ENCODE results near the gene TBC1D19. TPM values are rescaled to one million over a fixed set of nuclear protein-coding genes. Genes with fewer than 3 reads are reported as not detected.
A peak's percentile ranks its signal among the peaks of the same experiment; 100 is the strongest.
"Not testable (repeated sequence)": the region's sequence is repeated elsewhere in the genome, so short reads cannot be mapped to it uniquely, and the experiment has no call there.

Gene TBC1D19
- total RNA-seq, 2 experiments from 2014 or later = 3.8 to 4.1 TPM

- H3K27me3 Mint-ChIP-seq (ENCODE audit: low read depth) = peaks cover 12% of the 10 kb centered on the region
- H3K4me1 Mint-ChIP-seq (ENCODE audit: low read depth) = peaks cover 2% of the 10 kb centered on the region
- CTCF ChIA-PET = no interaction called here
- no peaks in the 10 kb centered on the region for H3K9me3 Mint-ChIP-seq
- no peaks in the 10 kb centered on the region for H3K36me3 Mint-ChIP-seq (ENCODE audit: low read depth)
- no peak for DNase-seq
- H3K27ac Mint-ChIP-seq = no peak overlapping the region
- H3K4me3 Mint-ChIP-seq = no peak overlapping the region
- intact Hi-C loops (cut with micrococcal nuclease) = no loop called here
Measured at GRCh38 chr4:26577066-26577465, 6.8 kb upstream of the TBC1D19 start.

- no peaks in the 10 kb centered on the region for H3K36me3 Mint-ChIP-seq (ENCODE audit: low read depth)
- H3K4me3 Mint-ChIP-seq = no peak overlapping the region
- peaks cover 12% of the 10 kb centered on the region for H3K27me3 Mint-ChIP-seq (ENCODE audit: low read depth)
- intact Hi-C loops (cut with micrococcal nuclease) = no loop called here
- H3K4me1 Mint-ChIP-seq (ENCODE audit: low read depth) = peaks cover 17% of the 10 kb centered on the region
- DNase-seq = no peak
- CTCF ChIA-PET = interaction anchor here (0.7 kb wide), 1 partner anchor 169 kb away, joined by 3 read pairs; no protein-coding TSS in a partner anchor
- no peak overlapping the region for H3K27ac Mint-ChIP-seq
- H3K9me3 Mint-ChIP-seq = no peaks in the 10 kb centered on the region
Measured at GRCh38 chr4:26579169-26579568, 4.7 kb upstream of the TBC1D19 start.

DNA sequence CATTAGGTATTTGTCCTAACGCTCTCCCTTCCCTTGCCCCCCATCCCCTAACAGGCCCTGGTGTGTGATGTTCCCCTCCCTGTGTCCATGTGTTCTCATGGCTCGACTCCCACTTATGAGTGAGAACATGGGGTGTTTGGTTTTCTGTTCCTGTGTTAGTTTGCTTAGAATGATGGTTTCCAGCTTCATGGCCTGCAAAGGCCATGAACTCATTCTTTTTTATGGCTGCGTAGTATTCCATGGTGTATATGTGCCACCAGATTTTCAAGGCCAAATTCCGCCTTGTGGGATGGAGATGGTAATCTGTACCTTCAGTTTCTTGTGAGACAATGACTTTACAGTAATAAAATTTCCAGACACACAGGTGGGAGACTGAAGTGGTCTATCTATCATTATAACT, 2.5 kb upstream of the TBC1D19 start:
- peaks cover 32% of the 10 kb centered on the region for H3K4me1 Mint-ChIP-seq (ENCODE audit: low read depth)
- intact Hi-C loops (cut with micrococcal nuclease) = loop anchor here (5.0 to 10.0 kb wide), 3 partner anchors 421 to 644 kb away; no protein-coding TSS in a partner anchor
- H3K9me3 Mint-ChIP-seq; CTCF ChIA-PET; H3K36me3 Mint-ChIP-seq (ENCODE audit: low read depth); H3K27me3 Mint-ChIP-seq (ENCODE audit: low read depth); H3K4me3 Mint-ChIP-seq; H3K27ac Mint-ChIP-seq; DNase-seq: not testable (repeated sequence)

GRCh38 chr4:26583538-26583864, 383 bp upstream of the TBC1D19 start:
- Mint-ChIP-seq H3K9me3 (no peaks in the 10 kb centered on the region), H3K27ac (peak overlapping the region; percentile 92), H3K4me3 (peak overlapping the region; percentile 93), H3K4me1 (ENCODE audit: low read depth) (peaks cover 32% of the 10 kb centered on the region), H3K27me3 (ENCODE audit: low read depth) (no peaks in the 10 kb centered on the region), H3K36me3 (ENCODE audit: low read depth) (peaks cover 2% of the 10 kb centered on the region)
- CTCF ChIA-PET = no interaction called here
- DNase-seq = no peak
- intact Hi-C loops (cut with micrococcal nuclease) = loop anchor here (1.0 to 10.0 kb wide), 6 partner anchors 265 to 721 kb away; partner anchors contain the start of gene SEL1L3

GRCh38 chr4:26584725-26585124, 841 bp downstream of the TBC1D19 start:
- H3K36me3 Mint-ChIP-seq (ENCODE audit: low read depth) = peaks cover 2% of the 10 kb centered on the region
- intact Hi-C loops (cut with micrococcal nuclease) = loop anchor here (1.0 to 10.0 kb wide), 7 partner anchors 18 to 670 kb away; partner anchors contain the start of genes SMIM20 and STIM2
- no peaks in the 10 kb centered on the region for H3K9me3 Mint-ChIP-seq
- H3K27me3 Mint-ChIP-seq (ENCODE audit: low read depth) = no peaks in the 10 kb centered on the region
- H3K4me3 Mint-ChIP-seq = peak overlapping the region; percentile 93
- CTCF ChIA-PET = interaction anchor here (0.7 to 1.0 kb wide), 2 partner anchors 42 to 597 kb away, joined by 3 read pairs; no protein-coding TSS in a partner anchor
- DNase-seq = no peak
- H3K4me1 Mint-ChIP-seq (ENCODE audit: low read depth) = peaks cover 32% of the 10 kb centered on the region
- H3K27ac Mint-ChIP-seq = peak overlapping the region; percentile 92

DNA sequence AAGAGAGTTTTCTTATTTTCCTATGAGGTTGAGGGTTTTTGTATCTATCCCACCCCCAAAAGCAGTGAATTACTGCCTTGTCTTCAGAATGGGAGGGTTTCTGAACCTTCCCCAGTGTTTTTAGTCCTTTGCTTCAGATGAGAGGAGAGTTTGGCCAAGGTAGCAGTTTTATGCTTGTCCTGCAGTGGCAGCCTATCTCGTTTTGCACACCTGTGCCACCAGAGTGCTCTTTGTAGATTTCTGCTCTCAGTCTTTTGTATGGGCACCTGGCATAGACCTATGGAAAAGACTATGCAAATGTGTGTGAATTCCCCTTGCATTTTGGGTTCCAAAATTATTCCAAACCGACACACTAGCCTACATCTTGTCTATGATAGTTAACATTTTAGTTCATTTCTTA, 5.8 kb downstream of the TBC1D19 start:
- peaks cover 2% of the 10 kb centered on the region for H3K36me3 Mint-ChIP-seq (ENCODE audit: low read depth)
- peaks cover 1% of the 10 kb centered on the region for H3K9me3 Mint-ChIP-seq
- CTCF ChIA-PET = no interaction called here
- no peak for DNase-seq
- H3K4me1 Mint-ChIP-seq (ENCODE audit: low read depth) = peaks cover 14% of the 10 kb centered on the region
- H3K4me3 Mint-ChIP-seq = no peak overlapping the region
- no peaks in the 10 kb centered on the region for H3K27me3 Mint-ChIP-seq (ENCODE audit: low read depth)
- intact Hi-C loops (cut with micrococcal nuclease) = loop anchor here (10.0 kb wide), 1 partner anchor 515 kb away; no protein-coding TSS in a partner anchor
- no peak overlapping the region for H3K27ac Mint-ChIP-seq

DNA sequence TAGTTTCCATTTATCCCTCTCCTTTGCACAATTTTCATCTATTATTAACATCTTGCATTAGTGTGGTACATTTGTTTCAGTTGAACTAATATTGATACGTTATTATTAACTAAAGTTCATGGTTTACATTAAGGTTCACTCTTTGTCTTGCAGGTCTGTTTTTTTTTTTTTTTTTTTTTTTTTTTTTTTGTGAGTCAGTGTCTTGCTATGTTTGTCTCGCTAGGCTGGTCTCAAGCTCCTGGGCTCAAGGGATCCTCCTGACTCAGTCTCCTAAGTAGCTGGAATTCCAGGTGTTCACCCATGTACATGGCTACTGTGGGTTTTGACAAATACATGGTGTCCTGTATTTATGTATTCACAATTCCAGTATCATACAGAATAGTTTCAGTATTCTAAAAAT, 6.8 kb downstream of the TBC1D19 start:
- Mint-ChIP-seq H3K27me3 (ENCODE audit: low read depth) (no peaks in the 10 kb centered on the region), H3K4me3 (no peak overlapping the region), H3K27ac (no peak overlapping the region), H3K4me1 (ENCODE audit: low read depth) (peaks cover 11% of the 10 kb centered on the region), H3K9me3 (peaks cover 1% of the 10 kb centered on the region), H3K36me3 (ENCODE audit: low read depth) (peaks cover 2% of the 10 kb centered on the region)
- intact Hi-C loops (cut with micrococcal nuclease) = no loop called here
- no peak for DNase-seq
- CTCF ChIA-PET = interaction anchor here (1.0 kb wide), 1 partner anchor 131 kb away, joined by 3 read pairs; no protein-coding TSS in a partner anchor

GRCh38 chr4:26593557-26593956, 9.7 kb downstream of the TBC1D19 start:
- H3K4me1 Mint-ChIP-seq (ENCODE audit: low read depth); CTCF ChIA-PET; H3K4me3 Mint-ChIP-seq; H3K27ac Mint-ChIP-seq; intact Hi-C loops (cut with micrococcal nuclease); H3K9me3 Mint-ChIP-seq; H3K36me3 Mint-ChIP-seq (ENCODE audit: low read depth); H3K27me3 Mint-ChIP-seq (ENCODE audit: low read depth); DNase-seq: not testable (repeated sequence)

GRCh38 chr4:26594371-26594770, 10.5 kb downstream of the TBC1D19 start:
- Mint-ChIP-seq H3K36me3 (ENCODE audit: low read depth) (peaks cover 3% of the 10 kb centered on the region), H3K27me3 (ENCODE audit: low read depth) (no peaks in the 10 kb centered on the region), H3K9me3 (peaks cover 1% of the 10 kb centered on the region), H3K4me1 (ENCODE audit: low read depth) (peaks cover 6% of the 10 kb centered on the region), H3K27ac (no peak overlapping the region), H3K4me3 (no peak overlapping the region)
- CTCF ChIA-PET = no interaction called here
- intact Hi-C loops (cut with micrococcal nuclease) = no loop called here
- DNase-seq = no peak

DNA sequence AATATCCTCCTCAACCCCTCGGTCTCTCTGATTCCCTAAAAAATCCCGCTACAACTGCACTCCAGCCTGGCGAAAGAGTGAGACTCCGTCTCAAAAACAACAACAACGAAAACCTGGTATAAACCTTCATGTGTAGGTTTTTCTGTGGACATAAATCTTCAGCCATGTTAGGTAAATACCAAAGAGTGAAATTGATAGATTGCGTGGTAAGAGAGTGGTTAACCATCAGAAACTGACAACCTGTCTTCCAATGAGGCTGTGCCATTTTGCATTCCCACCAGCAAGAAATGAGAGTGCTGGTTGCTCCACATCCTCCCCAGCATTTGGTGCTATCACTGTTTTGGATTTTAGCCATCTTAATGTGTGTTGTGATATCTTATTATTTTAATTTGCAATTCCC, 10.9 kb downstream of the TBC1D19 start:
- CTCF ChIA-PET = no interaction called here
- intact Hi-C loops (cut with micrococcal nuclease) = no loop called here
- H3K36me3 Mint-ChIP-seq (ENCODE audit: low read depth) = peaks cover 3% of the 10 kb centered on the region
- no peak overlapping the region for H3K27ac Mint-ChIP-seq
- H3K4me1 Mint-ChIP-seq (ENCODE audit: low read depth) = peaks cover 6% of the 10 kb centered on the region
- no peak for DNase-seq
- no peak overlapping the region for H3K4me3 Mint-ChIP-seq
- no peaks in the 10 kb centered on the region for H3K27me3 Mint-ChIP-seq (ENCODE audit: low read depth)
- peaks cover 1% of the 10 kb centered on the region for H3K9me3 Mint-ChIP-seq

DNA sequence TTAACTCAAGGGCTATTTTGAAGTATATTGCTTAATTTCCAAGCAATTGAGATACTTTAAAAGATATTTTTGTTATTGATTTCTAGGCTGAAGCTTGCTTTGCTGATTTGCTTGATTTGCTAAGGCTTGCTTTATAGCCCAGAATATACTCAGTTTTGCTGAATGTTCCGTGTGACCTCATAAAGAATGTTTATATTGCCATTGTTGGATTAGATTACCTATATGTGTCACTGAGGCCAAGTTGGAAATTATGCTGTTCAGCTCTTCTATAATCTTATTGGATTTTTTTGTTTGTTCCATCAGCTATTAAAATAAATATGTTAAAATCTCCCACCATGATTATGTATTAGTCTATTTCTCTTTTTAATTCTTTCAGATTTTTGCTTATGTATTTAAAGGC, 13.0 kb downstream of the TBC1D19 start:
- CTCF ChIA-PET = interaction anchor here (1.0 kb wide), 1 partner anchor 9 kb away, joined by 4 read pairs; no protein-coding TSS in a partner anchor
- no peak overlapping the region for H3K4me3 Mint-ChIP-seq
- H3K9me3 Mint-ChIP-seq = peaks cover 1% of the 10 kb centered on the region
- no peak for DNase-seq
- H3K4me1 Mint-ChIP-seq (ENCODE audit: low read depth) = peaks cover 6% of the 10 kb centered on the region
- peaks cover 3% of the 10 kb centered on the region for H3K36me3 Mint-ChIP-seq (ENCODE audit: low read depth)
- no peak overlapping the region for H3K27ac Mint-ChIP-seq
- no peaks in the 10 kb centered on the region for H3K27me3 Mint-ChIP-seq (ENCODE audit: low read depth)
- intact Hi-C loops (cut with micrococcal nuclease) = no loop called here

DNA sequence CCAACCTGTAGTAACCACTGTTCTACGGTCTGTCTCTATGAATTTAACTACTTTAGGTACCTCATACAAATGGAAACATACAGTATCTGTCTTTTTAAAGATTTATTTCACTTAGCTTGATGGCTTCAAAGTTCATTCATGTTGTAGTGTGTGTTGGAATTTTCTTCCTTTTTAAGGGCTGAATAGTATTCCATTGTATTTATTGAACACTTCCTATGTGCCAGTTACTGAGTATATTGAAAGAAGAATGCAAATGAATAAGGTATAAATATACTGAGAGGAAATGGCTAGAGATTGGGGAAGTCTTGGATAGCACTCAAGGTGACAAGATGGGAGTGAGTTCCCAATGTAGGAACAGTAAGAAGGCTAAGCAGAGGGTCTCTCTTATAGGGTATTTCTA, 17.3 kb downstream of the TBC1D19 start:
- Mint-ChIP-seq H3K4me1 (ENCODE audit: low read depth) (no peaks in the 10 kb centered on the region), H3K36me3 (ENCODE audit: low read depth) (peaks cover 3% of the 10 kb centered on the region), H3K9me3 (no peaks in the 10 kb centered on the region), H3K27me3 (ENCODE audit: low read depth) (no peaks in the 10 kb centered on the region), H3K4me3 (no peak overlapping the region), H3K27ac (no peak overlapping the region)
- CTCF ChIA-PET = no interaction called here
- intact Hi-C loops (cut with micrococcal nuclease) = no loop called here
- no peak for DNase-seq

- Mint-ChIP-seq H3K36me3 (ENCODE audit: low read depth) (no peaks in the 10 kb centered on the region), H3K27me3 (ENCODE audit: low read depth) (no peaks in the 10 kb centered on the region), H3K9me3 (no peaks in the 10 kb centered on the region), H3K4me3 (no peak overlapping the region), H3K4me1 (ENCODE audit: low read depth) (peaks cover 9% of the 10 kb centered on the region), H3K27ac (no peak overlapping the region)
- CTCF ChIA-PET = no interaction called here
- intact Hi-C loops (cut with micrococcal nuclease) = no loop called here
- no peak for DNase-seq
Measured at GRCh38 chr4:26607776-26608175, 23.9 kb downstream of the TBC1D19 start.

All from activated naive CD4-positive, alpha-beta T cell treated with anti-CD3 and anti-CD28 coated beads for 36 hours (primary cell).